OCI-LY1 (cell line): ENCODE results near the gene CPNE8.

ENCODE experiments used
- H2AFZ ChIP-seq: fragments of 200-600 bp; sonication (generic), shearing (Covaris generic); 2 replicates; pipeline ENCODE4 v1.6.0; 2014; ENCODE audit warnings: antibody characterized with exemption, mild to moderate bottlenecking, low read length
- H3F3A ChIP-seq: fragments of 200-600 bp; sonication (generic), shearing (Covaris generic); 2 replicates; pipeline ENCODE4 v1.6.0; 2014; ENCODE audit warnings: mild to moderate bottlenecking, antibody characterized with exemption, low read length, moderate library complexity; ENCODE audit not compliant: insufficient read depth
- H3K27ac ChIP-seq: fragments of 200-600 bp; sonication (generic); 2 replicates; pipeline ENCODE4 v1.5.1; 2014; ENCODE audit warnings: low read length, mixed run types, mild to moderate bottlenecking, low read depth; ENCODE audit not compliant: poor library complexity, severe bottlenecking
- H3K27me3 ChIP-seq: fragments of 200-600 bp; sonication (generic); 2 replicates; pipeline ENCODE4 v1.6.0; 2014; ENCODE audit warnings: antibody characterized with exemption, mild to moderate bottlenecking, low read length, moderate library complexity; ENCODE audit not compliant: insufficient read depth
- H3K36me3 ChIP-seq: fragments of 200-600 bp; sonication (generic); 2 replicates; pipeline ENCODE4 v1.6.1; 2014; ENCODE audit warnings: mild to moderate bottlenecking, antibody characterized with exemption, low read length, moderate library complexity, mixed read lengths; ENCODE audit not compliant: insufficient read depth
- H3K4me1 ChIP-seq: fragments of 200-600 bp; sonication (generic); 2 replicates; pipeline ENCODE4 v1.5.1; 2014; ENCODE audit warnings: mild to moderate bottlenecking, low read length, moderate library complexity; ENCODE audit not compliant: insufficient read depth, severe bottlenecking
- H3K4me2 ChIP-seq: fragments of 200-600 bp; sonication (generic), shearing (Covaris generic); 2 replicates; pipeline ENCODE4 v1.6.1; 2014; ENCODE audit warnings: low read length
- H3K4me3 ChIP-seq: fragments of 200-600 bp; sonication (generic); 2 replicates; pipeline ENCODE4 v1.5.1; 2014; ENCODE audit warnings: low read length, low read depth, mild to moderate bottlenecking, mixed read lengths; ENCODE audit not compliant: poor library complexity, severe bottlenecking
- H3K79me2 ChIP-seq: fragments of 200-600 bp; shearing (Covaris generic); 2 replicates; pipeline ENCODE4 v1.6.1; 2016; ENCODE audit warnings: mixed run types, low read length, mixed read lengths; ENCODE audit not compliant: insufficient read depth
- H3K9ac ChIP-seq: fragments of 200-600 bp; sonication (generic), shearing (Covaris generic); 2 replicates; pipeline ENCODE4 v1.6.1; 2014; ENCODE audit warnings: mild to moderate bottlenecking, low read length, mixed read lengths
- H3K9me2 ChIP-seq: fragments of 200-600 bp; sonication (generic), shearing (Covaris generic); 2 replicates; pipeline ENCODE4 v1.6.1; 2014; ENCODE audit warnings: low read depth, mild to moderate bottlenecking, low read length, mixed read lengths
- H3K9me3 ChIP-seq: fragments of 200-600 bp; shearing (Covaris generic); 2 replicates; pipeline ENCODE4 v1.6.1; 2014; ENCODE audit warnings: low read length, mixed read lengths
- H4K20me1 ChIP-seq: fragments of 200-600 bp; sonication (generic), shearing (Covaris generic); 2 replicates; pipeline ENCODE4 v1.6.0; 2016; ENCODE audit warnings: mild to moderate bottlenecking, low read length; ENCODE audit not compliant: insufficient read depth
- EZH2 ChIP-seq: fragments of 200-600 bp; sonication (generic), shearing (Covaris generic); IDR thresholded peaks from 2 replicates; pipeline ENCODE4 v1.8.0; 2017; ENCODE audit warnings: borderline replicate concordance, mixed run types, mild to moderate bottlenecking, antibody characterized with exemption, low read length, moderate library complexity, mixed read lengths
- TF ChIP-seq, protein P1 (sequence below): fragments of 200-600 bp; sonication (generic), shearing (Covaris generic); IDR thresholded peaks from 2 replicates; pipeline ENCODE4 v1.5.1; 2017; ENCODE audit warnings: mild to moderate bottlenecking, antibody characterized with exemption, low read length, moderate library complexity, mixed read lengths

CPNE8 gene

DNA sequence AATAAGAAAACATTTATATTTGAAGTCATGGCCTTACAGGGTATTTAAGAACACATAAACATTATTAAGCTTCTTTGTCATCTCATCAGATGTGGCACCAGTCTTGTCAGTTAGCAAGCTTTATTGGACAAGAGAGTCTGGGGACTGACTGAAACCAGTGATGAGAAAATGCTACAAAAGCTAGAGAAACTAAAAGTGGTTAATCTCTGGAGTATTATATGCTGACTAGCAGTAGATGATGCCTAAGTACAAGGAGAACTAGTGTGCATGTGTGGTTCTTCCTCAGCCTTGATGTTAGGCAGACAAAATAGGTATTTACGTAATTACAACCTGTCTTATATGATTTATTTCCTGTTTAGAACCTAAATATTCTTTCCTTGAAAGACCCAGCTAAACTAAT, 176.5 kb downstream of the CPNE8 start:
- no peak overlapping the region for H3K4me2 ChIP-seq
- H2AFZ ChIP-seq = no peak overlapping the region
- H3K9ac ChIP-seq = no peak overlapping the region
- H3K36me3 ChIP-seq = no peaks in the 10 kb centered on the region
- H4K20me1 ChIP-seq = no peaks in the 10 kb centered on the region
- H3K4me3 ChIP-seq = no peak overlapping the region
- H3K27ac ChIP-seq = no peak overlapping the region
- TF ChIP-seq EZH2 = no peak
- TF ChIP-seq, protein P1, sequence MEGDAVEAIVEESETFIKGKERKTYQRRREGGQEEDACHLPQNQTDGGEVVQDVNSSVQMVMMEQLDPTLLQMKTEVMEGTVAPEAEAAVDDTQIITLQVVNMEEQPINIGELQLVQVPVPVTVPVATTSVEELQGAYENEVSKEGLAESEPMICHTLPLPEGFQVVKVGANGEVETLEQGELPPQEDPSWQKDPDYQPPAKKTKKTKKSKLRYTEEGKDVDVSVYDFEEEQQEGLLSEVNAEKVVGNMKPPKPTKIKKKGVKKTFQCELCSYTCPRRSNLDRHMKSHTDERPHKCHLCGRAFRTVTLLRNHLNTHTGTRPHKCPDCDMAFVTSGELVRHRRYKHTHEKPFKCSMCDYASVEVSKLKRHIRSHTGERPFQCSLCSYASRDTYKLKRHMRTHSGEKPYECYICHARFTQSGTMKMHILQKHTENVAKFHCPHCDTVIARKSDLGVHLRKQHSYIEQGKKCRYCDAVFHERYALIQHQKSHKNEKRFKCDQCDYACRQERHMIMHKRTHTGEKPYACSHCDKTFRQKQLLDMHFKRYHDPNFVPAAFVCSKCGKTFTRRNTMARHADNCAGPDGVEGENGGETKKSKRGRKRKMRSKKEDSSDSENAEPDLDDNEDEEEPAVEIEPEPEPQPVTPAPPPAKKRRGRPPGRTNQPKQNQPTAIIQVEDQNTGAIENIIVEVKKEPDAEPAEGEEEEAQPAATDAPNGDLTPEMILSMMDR = no peak
- no peaks in the 10 kb centered on the region for H3K4me1 ChIP-seq
- no peaks in the 10 kb centered on the region for H3K27me3 ChIP-seq
- no peaks in the 10 kb centered on the region for H3K9me2 ChIP-seq
- H3K79me2 ChIP-seq = no peaks in the 10 kb centered on the region
- H3F3A ChIP-seq = no peaks in the 10 kb centered on the region
- no peaks in the 10 kb centered on the region for H3K9me3 ChIP-seq

DNA sequence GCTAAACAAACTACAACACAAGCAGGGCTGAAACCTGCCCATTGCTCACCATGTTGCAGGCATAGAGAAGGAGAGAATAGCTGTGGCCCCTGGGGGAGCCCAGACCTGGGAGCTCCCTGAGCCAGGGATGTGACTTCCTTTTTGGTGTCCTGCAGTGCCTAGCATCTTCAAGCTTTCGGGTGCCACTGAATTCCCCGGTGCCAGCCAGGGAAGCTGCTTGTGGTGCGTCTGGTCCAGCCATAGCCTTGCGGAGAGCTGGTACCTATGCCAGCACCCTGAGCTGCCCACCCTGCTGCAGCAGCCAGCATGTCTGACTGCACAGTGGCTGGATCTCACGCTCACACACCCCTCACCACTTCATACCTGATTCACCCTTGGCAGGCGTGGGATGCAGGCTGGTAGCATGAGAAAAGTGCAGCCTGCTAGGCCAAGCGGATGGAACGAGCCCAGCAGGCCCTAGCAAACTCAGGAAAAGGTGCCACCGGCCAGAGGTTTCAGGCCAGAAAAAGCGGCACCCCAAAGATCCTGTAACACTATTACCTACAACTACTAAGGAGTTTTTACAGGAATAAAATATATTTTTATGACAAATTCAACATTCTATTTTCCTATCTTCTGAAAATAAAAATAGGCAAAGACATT, 183.7 kb downstream of the CPNE8 start:
- no peaks in the 10 kb centered on the region for H3K79me2 ChIP-seq

DNA sequence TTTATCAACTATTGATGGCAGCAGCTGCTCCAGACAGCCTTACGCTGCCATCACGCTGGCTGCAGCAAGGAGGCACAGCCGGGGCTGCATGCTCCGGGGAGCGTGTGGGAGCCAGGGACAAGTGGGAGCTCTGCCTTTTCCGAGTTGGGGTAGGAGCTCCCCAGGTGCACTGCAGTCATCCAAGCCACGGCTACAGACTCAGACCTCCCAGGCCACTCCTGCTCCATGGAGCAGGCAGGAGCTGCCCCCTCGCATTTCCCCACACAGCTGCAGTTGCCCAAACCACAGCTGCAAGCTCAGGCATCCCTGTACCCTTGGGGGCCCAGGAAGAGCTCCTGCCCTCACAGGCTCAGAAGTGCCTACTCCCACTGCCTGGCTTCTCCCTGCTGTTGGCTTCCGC, 184.7 kb downstream of the CPNE8 start:
- H3K79me2 ChIP-seq = no peaks in the 10 kb centered on the region
- H3K9me2 ChIP-seq = no peaks in the 10 kb centered on the region
- H3K9me3 ChIP-seq = no peaks in the 10 kb centered on the region
- H3K4me1 ChIP-seq = no peaks in the 10 kb centered on the region
- H3K4me3 ChIP-seq = no peak overlapping the region
- no peak overlapping the region for H3K4me2 ChIP-seq
- no peaks in the 10 kb centered on the region for H3K27me3 ChIP-seq
- no peaks in the 10 kb centered on the region for H3F3A ChIP-seq
- no peak overlapping the region for H3K9ac ChIP-seq
- no peak overlapping the region for H2AFZ ChIP-seq
- H3K27ac ChIP-seq = no peak overlapping the region
- TF ChIP-seq, protein P1 = no peak
- no peak for TF ChIP-seq EZH2
- H4K20me1 ChIP-seq = no peaks in the 10 kb centered on the region
- H3K36me3 ChIP-seq = no peaks in the 10 kb centered on the region

More for the DNA sequence above, 183.7 kb downstream of the CPNE8 start:
- H3K36me3 ChIP-seq = no peaks in the 10 kb centered on the region
- no peaks in the 10 kb centered on the region for H3K9me3 ChIP-seq
- no peaks in the 10 kb centered on the region for H4K20me1 ChIP-seq
- no peak overlapping the region for H3K4me2 ChIP-seq
- no peak overlapping the region for H3K27ac ChIP-seq
- no peak overlapping the region for H3K9ac ChIP-seq
- no peak overlapping the region for H2AFZ ChIP-seq
- no peaks in the 10 kb centered on the region for H3K27me3 ChIP-seq
- H3K9me2 ChIP-seq = no peaks in the 10 kb centered on the region
- TF ChIP-seq, protein P1 = no peak
- TF ChIP-seq EZH2 = no peak
- H3K4me1 ChIP-seq = no peaks in the 10 kb centered on the region
- no peaks in the 10 kb centered on the region for H3F3A ChIP-seq
- no peak overlapping the region for H3K4me3 ChIP-seq
